GM19324 (cell line): ENCODE measurements around the gene CAMSAP3.
"Not testable (repeated sequence)": the region's sequence is repeated elsewhere in the genome, so short reads cannot be mapped to it uniquely, and the experiment has no call there.

Source experiments
- ATAC-seq: cut with Tn5 transposase; IDR thresholded peaks from one replicate; pipeline ENCODE4 v1.9.1; 2021; ENCODE audit warnings: mild to moderate bottlenecking, moderate library complexity; ENCODE audit not compliant: unreplicated experiment, low FRiP score

The CAMSAP3 gene

GRCh38 chr19:7565332-7565731 lies 30.3 kb upstream of the CAMSAP3 start:
- no peak for ATAC-seq

GRCh38 chr19:7570761-7571160 lies 24.9 kb upstream of the CAMSAP3 start:
- no peak for ATAC-seq

- no peak for ATAC-seq
Measured at GRCh38 chr19:7575434-7576040, 20.1 kb upstream of the CAMSAP3 start.

- ATAC-seq, result not testable (repeated sequence)
Measured at GRCh38 chr19:7577422-7577821, 18.2 kb upstream of the CAMSAP3 start.

- no peak for ATAC-seq
Measured at GRCh38 chr19:7578127-7578526, 17.5 kb upstream of the CAMSAP3 start.

GRCh38 chr19:7579182-7579581 lies 16.5 kb upstream of the CAMSAP3 start:
- no peak for ATAC-seq

GRCh38 chr19:7582446-7582845 lies 13.2 kb upstream of the CAMSAP3 start:
- ATAC-seq, result no peak

GRCh38 chr19:7589822-7590221 lies 5.8 kb upstream of the CAMSAP3 start:
- ATAC-seq, result no peak

GRCh38 chr19:7590256-7590655 lies 5.4 kb upstream of the CAMSAP3 start:
- no peak for ATAC-seq

GRCh38 chr19:7596211-7596937 lies 711 bp downstream of the CAMSAP3 start:
- no peak for ATAC-seq

GRCh38 chr19:7597689-7598088 lies 2.0 kb downstream of the CAMSAP3 start:
- no peak for ATAC-seq

- no peak for ATAC-seq
Measured at GRCh38 chr19:7598180-7598579, 2.5 kb downstream of the CAMSAP3 start.

- ATAC-seq, result no peak
Measured at GRCh38 chr19:7600721-7601120, 5.1 kb downstream of the CAMSAP3 start.

- ATAC-seq, result no peak
Measured at GRCh38 chr19:7602240-7602934, 6.7 kb downstream of the CAMSAP3 start.

GRCh38 chr19:7602935-7603497 lies 7.4 kb downstream of the CAMSAP3 start:
- no peak for ATAC-seq

GRCh38 chr19:7603919-7604318 lies 8.3 kb downstream of the CAMSAP3 start:
- no peak for ATAC-seq

- no peak for ATAC-seq
Measured at GRCh38 chr19:7605490-7606222, 10.0 kb downstream of the CAMSAP3 start.

GRCh38 chr19:7606289-7606688 lies 10.6 kb downstream of the CAMSAP3 start:
- no peak for ATAC-seq

GRCh38 chr19:7607212-7607873 lies 11.7 kb downstream of the CAMSAP3 start:
- no peak for ATAC-seq

GRCh38 chr19:7607874-7608560 lies 12.4 kb downstream of the CAMSAP3 start:
- no peak for ATAC-seq
